ENCODE results near the gene ZBTB42.

Gene ZBTB42

DNA sequence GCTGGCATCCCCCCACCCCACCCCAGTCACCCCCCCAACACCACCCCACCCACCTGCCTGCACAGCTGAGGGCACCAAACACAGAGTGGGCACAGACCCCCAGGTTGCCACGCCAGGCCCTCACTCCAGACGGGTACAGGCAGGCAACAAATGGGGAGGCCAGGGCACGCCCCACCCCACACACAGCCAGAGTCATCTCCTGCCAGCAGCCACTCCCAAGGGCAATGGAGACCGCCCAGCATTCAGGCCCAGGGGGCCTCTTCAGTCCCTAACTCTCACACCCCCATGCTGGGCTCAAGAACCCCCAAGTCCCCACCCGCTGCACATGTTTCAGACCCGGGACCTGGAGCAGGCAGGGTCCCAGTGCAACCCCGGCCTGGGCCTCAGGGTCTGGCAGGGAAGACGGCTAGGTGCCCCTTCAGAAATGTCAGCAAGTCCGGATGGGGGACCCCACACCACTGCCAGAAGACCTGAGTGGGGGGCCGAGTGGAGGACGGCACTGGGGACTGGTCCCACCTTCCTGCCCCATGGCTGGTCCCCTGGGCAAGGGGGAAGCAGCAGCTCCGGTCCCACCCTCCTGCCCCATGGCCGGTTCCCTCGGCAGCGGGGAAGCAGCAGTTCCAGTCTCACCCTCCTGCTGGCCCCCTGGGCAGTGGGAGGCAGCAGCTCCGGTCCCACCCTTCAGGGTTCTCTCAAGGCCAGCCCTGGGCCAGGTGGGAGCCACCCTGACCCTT, 17.2 kb upstream of the ZBTB42 start:
- DNase-seq, result no peak

DNA sequence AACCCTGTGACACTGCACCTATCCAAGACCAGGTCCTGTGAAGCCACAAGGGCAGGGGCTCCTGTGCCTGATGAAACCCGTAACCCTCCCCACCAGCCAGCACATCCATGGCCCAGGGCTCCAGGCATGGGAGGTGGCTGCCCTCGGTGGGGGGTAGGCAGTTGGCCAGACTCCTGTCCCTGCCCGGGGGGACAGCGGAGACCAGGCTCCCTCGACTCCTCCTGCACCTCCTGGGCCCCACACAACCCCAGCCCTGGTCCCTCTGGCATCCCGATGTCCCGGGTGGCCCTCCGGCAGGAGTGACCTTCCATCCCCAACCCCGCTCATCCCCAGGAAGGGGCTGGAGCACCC, 16.7 kb upstream of the ZBTB42 start:
- no peak for DNase-seq

DNA sequence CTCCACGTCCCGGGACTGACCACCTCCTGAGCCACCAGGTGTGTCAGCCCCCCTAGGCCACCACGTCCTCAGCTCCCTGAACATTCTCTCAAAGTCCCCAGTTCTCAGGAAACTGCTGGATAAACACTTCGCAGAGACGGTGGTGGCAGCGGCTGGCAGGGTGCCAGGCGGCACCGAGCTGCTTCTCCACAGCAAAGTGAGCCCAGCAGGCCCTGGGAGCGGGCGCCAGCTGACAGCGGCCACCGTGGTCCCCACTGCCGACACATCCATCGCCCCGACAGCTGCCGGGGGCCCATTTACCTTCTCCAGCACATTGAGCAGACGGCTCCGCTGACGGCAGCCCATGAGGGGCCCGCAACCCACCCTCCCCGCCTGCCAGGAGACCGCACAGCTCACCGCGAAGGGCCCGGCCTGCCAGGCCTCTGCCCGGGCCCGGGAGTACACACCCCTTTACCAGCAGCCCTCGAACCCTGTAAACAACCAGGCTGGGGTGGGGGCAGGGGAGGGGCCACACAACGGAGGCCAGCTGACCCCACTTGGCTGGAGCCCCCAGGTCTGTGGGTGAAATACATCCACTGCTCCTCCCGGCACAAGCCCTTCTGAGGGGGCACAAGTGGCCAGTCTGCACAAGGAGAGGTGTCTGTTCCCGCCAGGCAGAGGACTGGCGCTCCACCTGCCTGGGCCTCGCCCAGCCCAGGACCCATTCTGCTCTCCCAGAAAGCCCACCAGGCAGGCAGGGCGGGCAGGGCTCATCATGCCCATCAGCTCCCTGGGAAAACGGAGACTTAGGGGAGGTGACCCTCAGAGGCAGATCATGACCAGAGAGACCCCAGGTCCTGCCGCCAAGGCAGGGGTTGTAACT, 15.8 kb upstream of the ZBTB42 start:
- no peak for DNase-seq

DNA sequence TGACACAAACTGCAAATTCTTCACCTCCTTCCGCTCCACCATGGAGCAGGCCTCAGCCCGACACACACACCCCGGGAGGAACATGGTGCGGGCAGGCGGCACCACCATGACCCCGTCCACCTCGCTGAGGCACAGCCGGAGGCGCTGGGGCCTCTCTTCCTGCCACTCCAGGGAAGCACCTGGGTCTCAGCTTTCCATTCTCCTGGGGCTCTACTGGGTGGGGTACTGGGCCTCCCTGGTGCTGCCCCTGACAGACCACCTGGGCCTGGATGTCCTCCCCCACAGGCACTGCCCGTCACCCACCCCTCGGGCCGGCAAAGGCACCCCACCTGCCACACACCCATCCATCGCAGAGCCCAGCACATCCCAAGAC, 15.2 kb upstream of the ZBTB42 start:
- DNase-seq, result no peak

GRCh38 chr14:104786091-104786586, 14.8 kb upstream of the ZBTB42 start:
- DNase-seq, result no peak

DNA sequence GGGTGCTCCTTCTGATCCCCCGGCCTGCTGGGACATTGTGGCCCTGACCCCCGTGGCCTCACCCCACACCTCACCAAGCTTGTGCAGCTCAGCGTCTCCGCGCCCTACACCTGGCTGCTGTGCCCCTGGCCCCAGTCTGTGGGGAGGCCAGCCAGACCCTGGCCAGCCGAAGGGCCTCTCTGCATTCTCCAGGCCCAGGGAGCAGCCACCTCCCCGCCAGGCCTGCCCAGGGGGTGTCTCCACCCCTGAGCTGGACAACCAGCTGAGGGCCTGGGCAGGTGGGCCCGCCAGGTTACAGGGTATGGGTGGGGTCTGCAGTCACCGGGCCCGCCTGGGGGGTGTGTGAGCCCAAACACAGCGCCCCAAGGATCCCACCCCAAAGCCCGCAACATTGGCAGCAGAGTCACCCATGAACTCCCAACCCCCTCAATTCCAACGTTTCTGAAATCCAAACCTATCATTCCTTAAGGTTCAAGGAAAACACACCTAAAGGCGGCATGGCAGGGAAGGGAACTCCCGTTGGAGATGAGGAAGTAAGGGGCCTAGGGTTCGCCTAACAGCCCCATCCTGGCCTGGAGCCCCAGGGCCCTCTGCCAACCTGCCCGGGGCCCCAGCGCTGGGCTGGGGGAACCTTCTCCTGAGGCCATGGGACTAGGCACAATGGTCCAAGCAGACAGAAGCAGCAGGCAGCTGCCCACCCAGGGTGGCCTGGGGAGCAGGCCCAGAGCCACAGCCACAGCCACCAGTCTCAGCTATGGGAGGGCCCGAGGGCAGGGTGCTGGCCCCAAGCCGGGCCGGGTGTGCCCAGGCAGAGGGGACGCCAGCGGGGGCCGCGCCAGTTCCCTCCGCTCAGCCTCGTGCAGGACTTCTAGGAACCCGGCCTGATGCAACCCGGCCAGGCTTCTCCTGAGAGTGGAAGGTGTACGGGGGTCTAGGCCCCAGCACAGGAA, 13.9 kb upstream of the ZBTB42 start:
- DNase-seq, result no peak

GRCh38 chr14:104787736-104788135, 13.2 kb upstream of the ZBTB42 start:
- DNase-seq, result no peak

DNA sequence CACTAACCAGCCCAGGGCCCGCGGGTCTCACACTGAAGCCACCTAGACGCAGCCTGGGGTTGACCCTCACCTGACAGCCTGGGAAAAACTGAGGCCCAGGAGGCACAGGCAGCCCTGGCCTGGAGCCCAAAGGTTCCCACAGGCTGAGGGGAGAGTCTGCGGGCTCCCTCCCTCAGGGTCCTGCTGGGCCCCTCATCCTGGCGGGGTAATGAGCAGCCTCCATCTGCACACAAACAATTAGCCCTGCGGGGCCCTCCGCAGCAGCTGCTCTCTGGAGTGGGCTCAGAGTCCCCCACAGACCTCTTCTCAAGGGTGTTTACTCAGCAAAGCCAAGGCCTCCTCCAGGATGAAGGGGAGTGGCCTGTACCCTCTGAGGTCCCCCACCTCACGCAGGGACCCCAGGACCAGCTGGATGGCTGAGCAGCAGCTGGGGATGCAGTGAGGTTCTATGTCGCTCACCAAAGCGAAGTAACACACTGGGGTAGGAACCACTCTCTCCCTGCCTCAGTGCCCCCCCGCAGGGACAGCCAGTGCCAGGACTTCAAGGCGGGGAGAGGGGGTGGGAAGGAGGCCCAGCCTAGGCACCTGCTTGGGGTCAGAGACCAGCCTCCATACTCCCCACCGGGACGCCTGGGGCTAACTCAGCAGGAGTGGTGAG, 12.6 kb upstream of the ZBTB42 start:
- DNase-seq, result no peak

GRCh38 chr14:104788873-104789663, 11.8 kb upstream of the ZBTB42 start:
- no peak for DNase-seq

GRCh38 chr14:104789752-104790743, 10.9 kb upstream of the ZBTB42 start:
- no peak for DNase-seq

GRCh38 chr14:104791425-104791824, 9.5 kb upstream of the ZBTB42 start:
- no peak for DNase-seq

- DNase-seq, result no peak
Observed at GRCh38 chr14:104792101-104792884, 8.6 kb upstream of the ZBTB42 start.

GRCh38 chr14:104792945-104793702, 7.8 kb upstream of the ZBTB42 start:
- no peak for DNase-seq

- no peak for DNase-seq
Observed at GRCh38 chr14:104793703-104793959, 7.3 kb upstream of the ZBTB42 start.

DNA sequence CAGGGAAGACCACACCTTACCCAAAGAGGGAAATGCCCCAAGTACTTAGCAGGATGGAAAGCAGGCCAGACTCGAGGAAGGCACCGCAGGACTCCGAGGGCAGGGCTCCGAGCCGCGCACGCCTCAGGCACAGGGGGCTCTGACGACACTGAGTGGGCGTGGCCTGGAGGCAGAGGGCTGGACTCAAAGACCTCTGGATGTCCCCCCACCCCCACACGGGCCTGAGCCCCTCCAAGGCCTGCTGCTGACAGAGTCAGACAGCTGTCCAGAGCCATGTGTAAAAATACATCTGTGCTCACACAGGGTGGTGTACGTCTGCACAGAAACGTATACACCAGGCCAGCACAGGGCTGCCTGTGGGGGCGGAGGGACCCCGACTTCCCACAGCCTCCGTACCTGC, 6.8 kb upstream of the ZBTB42 start:
- DNase-seq, result no peak

DNA sequence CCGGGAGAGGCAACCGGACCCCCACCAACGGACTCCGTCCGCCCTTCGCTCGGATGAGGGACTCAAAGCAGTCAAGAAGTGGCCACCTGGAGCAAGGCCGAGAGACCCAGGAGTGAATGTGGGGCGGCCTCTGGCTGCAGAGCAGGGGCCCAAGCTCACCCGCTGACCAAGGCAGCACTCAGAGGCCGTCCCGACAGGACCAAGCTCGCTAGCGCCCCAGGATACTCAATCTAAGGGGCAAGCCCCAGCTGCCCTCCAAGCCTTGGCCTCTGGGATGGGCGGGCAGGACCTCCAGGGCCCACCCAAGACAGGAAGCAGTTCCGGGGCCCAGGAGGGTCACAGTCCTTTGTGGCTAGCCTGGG, 6.3 kb upstream of the ZBTB42 start:
- no peak for DNase-seq

DNA sequence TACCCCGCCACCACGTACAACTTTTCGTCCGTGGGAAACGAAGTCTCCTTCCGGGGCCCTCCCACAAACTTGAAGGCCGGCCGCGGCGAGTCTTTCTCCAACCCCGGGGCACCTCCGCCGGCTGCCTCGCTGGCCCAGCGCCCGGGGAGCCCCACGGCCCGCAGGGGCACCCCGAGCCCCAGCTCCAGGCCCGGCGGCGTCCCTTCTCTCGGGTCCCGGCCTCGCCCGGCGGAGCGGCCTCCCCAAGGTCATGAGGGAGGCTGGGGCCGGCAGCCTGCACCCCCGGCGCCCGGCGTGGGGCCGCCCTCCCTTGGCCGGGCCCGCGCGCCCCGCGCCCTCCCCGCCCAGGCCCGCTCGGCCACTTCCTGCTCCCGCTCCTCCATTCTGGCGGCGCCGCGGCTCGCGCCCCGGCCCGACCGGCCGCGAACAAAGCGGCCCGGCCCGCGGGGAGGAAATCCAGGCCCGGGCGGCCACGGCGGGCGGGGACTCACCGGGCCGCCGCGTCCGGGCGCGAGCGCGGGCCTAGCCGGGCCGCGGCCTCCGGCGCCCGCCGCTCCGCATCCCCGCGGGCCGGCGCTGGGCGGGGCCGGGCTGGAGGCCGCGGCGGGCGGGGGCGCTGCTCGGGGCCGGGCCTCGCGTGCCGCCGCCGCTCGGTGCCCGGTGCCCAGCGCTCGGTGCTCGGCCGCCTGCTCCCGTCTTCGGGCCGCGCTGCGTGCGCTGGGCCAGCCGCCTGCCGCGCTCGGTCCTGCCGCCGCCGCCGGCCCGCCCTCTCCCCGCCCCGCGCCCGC, 5.7 kb upstream of the ZBTB42 start, which contains the start of gene AKT1:
Gene AKT1, minus strand, starts transcription at position 756 of the 788 bp plus-strand sequence. CDS start 3,105 bp downstream, outside the sequence.
- DNase-seq, result no peak
